ENCODE data around the gene BMPER. TPM values are rescaled to one million over a fixed set of nuclear protein-coding genes. Genes with fewer than 3 reads are reported as not detected.

The BMPER gene
- total RNA-seq, 2 experiments from 2014 or later, result not detected

DNA sequence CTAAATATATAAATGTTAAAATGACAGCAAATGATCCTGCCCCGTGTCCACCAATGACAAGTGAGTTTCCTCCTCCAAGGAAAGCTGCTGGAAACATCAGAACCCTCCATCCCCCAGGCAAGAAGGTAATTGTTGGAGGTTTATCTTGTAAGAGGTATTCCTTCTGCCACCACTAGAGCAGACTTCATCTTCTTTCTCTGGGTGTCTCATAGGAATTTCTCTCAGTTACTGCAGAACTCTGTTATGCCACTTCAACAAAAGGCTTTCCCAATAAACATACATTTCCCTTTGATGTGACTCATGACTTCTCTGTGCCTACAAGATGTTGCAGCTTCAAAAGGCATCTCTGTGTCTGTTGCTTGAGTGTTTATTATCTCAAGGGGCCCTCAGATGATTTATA, 279.1 kb downstream of the BMPER start:
- no peak overlapping the region for H3K27ac Mint-ChIP-seq
- DNase-seq, result no peak
- H3K4me3 Mint-ChIP-seq, result no peak overlapping the region
- intact Hi-C loops (cut with micrococcal nuclease), result no loop called here
- H3K9me3 Mint-ChIP-seq, result no peaks in the 10 kb centered on the region
- H3K4me1 Mint-ChIP-seq (ENCODE audit: low read depth), result no peaks in the 10 kb centered on the region
- no peaks in the 10 kb centered on the region for H3K27me3 Mint-ChIP-seq (ENCODE audit: low read depth)
- CTCF ChIA-PET, result no interaction called here
- no peaks in the 10 kb centered on the region for H3K36me3 Mint-ChIP-seq (ENCODE audit: low read depth)

GRCh38 chr7:34187798-34188307, 282.5 kb downstream of the BMPER start:
- H3K4me3 Mint-ChIP-seq, result no peak overlapping the region
- no peaks in the 10 kb centered on the region for H3K4me1 Mint-ChIP-seq (ENCODE audit: low read depth)
- no peaks in the 10 kb centered on the region for H3K9me3 Mint-ChIP-seq
- no peaks in the 10 kb centered on the region for H3K36me3 Mint-ChIP-seq (ENCODE audit: low read depth)
- no peak for DNase-seq
- CTCF ChIA-PET, result interaction anchor here (0.6 kb wide), 1 partner anchor 32 kb away, joined by 3 read pairs; no protein-coding TSS in a partner anchor
- H3K27me3 Mint-ChIP-seq (ENCODE audit: low read depth), result no peaks in the 10 kb centered on the region
- intact Hi-C loops (cut with micrococcal nuclease), result no loop called here
- no peak overlapping the region for H3K27ac Mint-ChIP-seq

- CTCF ChIA-PET, result no interaction called here
- Mint-ChIP-seq H3K4me3 (no peak overlapping the region), H3K36me3 (ENCODE audit: low read depth) (no peaks in the 10 kb centered on the region), H3K27ac (no peak overlapping the region), H3K9me3 (no peaks in the 10 kb centered on the region), H3K27me3 (ENCODE audit: low read depth) (no peaks in the 10 kb centered on the region), H3K4me1 (ENCODE audit: low read depth) (no peaks in the 10 kb centered on the region)
- DNase-seq, result no peak
- intact Hi-C loops (cut with micrococcal nuclease), result no loop called here
These were observed 283.7 kb downstream of the BMPER start for GRCh38 chr7:34189031-34189430.

- H3K9me3 Mint-ChIP-seq, result no peaks in the 10 kb centered on the region
- no peak for DNase-seq
- no peak overlapping the region for H3K4me3 Mint-ChIP-seq
- H3K27ac Mint-ChIP-seq, result no peak overlapping the region
- CTCF ChIA-PET, result no interaction called here
- H3K4me1 Mint-ChIP-seq (ENCODE audit: low read depth), result no peaks in the 10 kb centered on the region
- no peaks in the 10 kb centered on the region for H3K36me3 Mint-ChIP-seq (ENCODE audit: low read depth)
- H3K27me3 Mint-ChIP-seq (ENCODE audit: low read depth), result no peaks in the 10 kb centered on the region
- intact Hi-C loops (cut with micrococcal nuclease), result no loop called here
These were observed 285.0 kb downstream of the BMPER start for GRCh38 chr7:34190299-34190698.

GRCh38 chr7:34191162-34191561, 285.8 kb downstream of the BMPER start:
- Mint-ChIP-seq H3K4me1 (ENCODE audit: low read depth) (no peaks in the 10 kb centered on the region), H3K27ac (no peak overlapping the region), H3K36me3 (ENCODE audit: low read depth) (no peaks in the 10 kb centered on the region), H3K27me3 (ENCODE audit: low read depth) (no peaks in the 10 kb centered on the region), H3K4me3 (no peak overlapping the region), H3K9me3 (no peaks in the 10 kb centered on the region)
- intact Hi-C loops (cut with micrococcal nuclease), result no loop called here
- DNase-seq, result no peak
- CTCF ChIA-PET, result no interaction called here

DNA sequence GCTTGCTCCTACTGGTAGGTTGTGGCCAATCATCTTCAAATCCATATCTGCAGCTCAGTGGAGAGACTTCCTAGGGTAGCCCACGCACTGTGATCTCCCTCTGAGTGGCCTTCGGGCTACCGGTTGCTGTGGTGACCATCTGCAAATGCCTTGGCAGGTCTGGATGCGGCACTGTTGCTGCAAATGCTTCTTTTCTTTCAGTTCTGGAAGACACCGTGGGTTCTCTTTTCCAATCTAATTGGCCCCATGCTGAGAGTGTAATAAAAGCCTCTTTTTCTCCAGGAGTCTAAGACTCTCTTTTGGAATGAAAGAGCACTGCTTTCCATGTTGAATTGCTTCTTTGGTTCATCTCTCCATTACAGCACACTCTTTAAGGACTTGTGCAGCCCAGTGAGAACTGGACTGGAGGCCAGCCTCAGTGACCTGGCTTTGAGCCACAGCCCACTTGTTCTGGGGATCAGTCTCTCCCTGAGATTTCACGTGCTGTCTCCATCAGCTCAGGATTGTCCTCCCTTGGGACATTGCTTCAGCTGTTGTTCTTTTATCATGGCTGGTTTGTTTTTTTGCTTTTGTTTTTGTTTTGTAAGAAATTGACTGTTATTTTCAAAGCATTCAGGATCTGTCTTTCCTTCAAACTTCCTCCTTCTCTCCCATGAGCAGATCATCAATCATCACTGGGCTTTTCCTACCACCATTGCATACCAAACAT, 286.6 kb downstream of the BMPER start:
- DNase-seq, result no peak
- H3K36me3 Mint-ChIP-seq (ENCODE audit: low read depth), result no peaks in the 10 kb centered on the region
- CTCF ChIA-PET, result no interaction called here
- no peaks in the 10 kb centered on the region for H3K9me3 Mint-ChIP-seq
- no peaks in the 10 kb centered on the region for H3K4me1 Mint-ChIP-seq (ENCODE audit: low read depth)
- intact Hi-C loops (cut with micrococcal nuclease), result no loop called here
- H3K4me3 Mint-ChIP-seq, result no peak overlapping the region
- H3K27me3 Mint-ChIP-seq (ENCODE audit: low read depth), result no peaks in the 10 kb centered on the region
- H3K27ac Mint-ChIP-seq, result no peak overlapping the region

- Mint-ChIP-seq H3K27ac (no peak overlapping the region), H3K36me3 (ENCODE audit: low read depth) (no peaks in the 10 kb centered on the region), H3K9me3 (no peaks in the 10 kb centered on the region), H3K27me3 (ENCODE audit: low read depth) (no peaks in the 10 kb centered on the region), H3K4me3 (no peak overlapping the region), H3K4me1 (ENCODE audit: low read depth) (no peaks in the 10 kb centered on the region)
- intact Hi-C loops (cut with micrococcal nuclease), result no loop called here
- CTCF ChIA-PET, result no interaction called here
- no peak for DNase-seq
These were observed 287.6 kb downstream of the BMPER start for GRCh38 chr7:34192906-34193305.

GRCh38 chr7:34198231-34198641, 292.9 kb downstream of the BMPER start:
- H3K36me3 Mint-ChIP-seq (ENCODE audit: low read depth), result no peaks in the 10 kb centered on the region
- no peaks in the 10 kb centered on the region for H3K27me3 Mint-ChIP-seq (ENCODE audit: low read depth)
- H3K4me1 Mint-ChIP-seq (ENCODE audit: low read depth), result no peaks in the 10 kb centered on the region
- DNase-seq, result no peak
- intact Hi-C loops (cut with micrococcal nuclease), result no loop called here
- no peak overlapping the region for H3K4me3 Mint-ChIP-seq
- H3K27ac Mint-ChIP-seq, result no peak overlapping the region
- no peaks in the 10 kb centered on the region for H3K9me3 Mint-ChIP-seq
- CTCF ChIA-PET, result no interaction called here

All from activated naive CD4-positive, alpha-beta T cell treated with anti-CD3 and anti-CD28 coated beads for 36 hours (primary cell).